Esophagus squamous epithelium (tissue), 4 donors: ENCODE data around the gene EIF4G1.

Experiments
- POLR2A ChIP-seq, 4 donors: fragments of 450-650 bp; IDR thresholded peaks; one replicate each; pipeline ENCODE4 v1.6.1; 2017; ENCODE audit warnings: antibody characterized with exemption in 4 of 4, mild to moderate bottlenecking in 4 of 4, moderate library complexity in 3 of 4
- TF ChIP-seq, protein P1 (sequence below), 6 experiments: fragments of 450-650 bp in 4 of 6; fragments of 200-600 bp in 2 of 6; sonication (generic) in 2 of 6; IDR thresholded peaks; one replicate each; pipeline ENCODE4 v1.5.1; 2016 to 2019; ENCODE audit warnings: antibody characterized with exemption in 6 of 6, mild to moderate bottlenecking in 4 of 6, moderate library complexity in 4 of 6

DNA sequence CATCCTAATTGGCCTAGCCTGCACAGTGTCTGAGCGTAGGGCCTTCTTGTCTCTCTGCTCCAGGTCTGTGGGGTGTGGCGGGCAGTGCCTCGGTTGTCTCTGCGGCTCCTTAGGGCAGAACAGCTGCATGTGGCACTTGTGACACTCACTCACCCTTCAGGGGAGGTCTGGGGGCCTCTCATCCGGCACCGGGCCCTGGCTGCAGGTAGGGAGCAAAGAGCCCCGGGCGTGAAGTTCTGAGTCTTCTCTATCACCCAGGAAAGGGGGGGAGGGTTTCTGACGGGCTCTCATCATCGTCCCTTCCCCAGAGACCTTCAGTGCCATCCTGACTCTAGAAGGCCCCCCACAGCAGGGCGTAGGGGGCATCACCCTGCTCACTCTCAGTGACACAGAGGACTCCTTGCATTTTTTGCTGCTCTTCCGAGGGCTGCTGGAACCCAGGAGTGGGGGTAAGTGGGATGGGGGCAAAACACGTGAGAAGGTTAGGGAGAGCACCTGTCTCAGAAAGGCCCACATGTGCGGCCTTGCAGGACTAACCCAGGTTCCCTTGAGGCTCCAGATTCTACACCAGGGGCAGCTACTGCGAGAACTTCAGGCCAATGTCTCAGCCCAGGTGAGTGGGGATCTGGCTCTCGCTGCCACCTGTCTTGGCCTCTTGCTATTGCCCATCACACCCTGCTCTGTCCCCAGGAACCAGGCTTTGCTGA, 68.1 kb downstream of the EIF4G1 start:
- TF ChIP-seq, protein P1, sequence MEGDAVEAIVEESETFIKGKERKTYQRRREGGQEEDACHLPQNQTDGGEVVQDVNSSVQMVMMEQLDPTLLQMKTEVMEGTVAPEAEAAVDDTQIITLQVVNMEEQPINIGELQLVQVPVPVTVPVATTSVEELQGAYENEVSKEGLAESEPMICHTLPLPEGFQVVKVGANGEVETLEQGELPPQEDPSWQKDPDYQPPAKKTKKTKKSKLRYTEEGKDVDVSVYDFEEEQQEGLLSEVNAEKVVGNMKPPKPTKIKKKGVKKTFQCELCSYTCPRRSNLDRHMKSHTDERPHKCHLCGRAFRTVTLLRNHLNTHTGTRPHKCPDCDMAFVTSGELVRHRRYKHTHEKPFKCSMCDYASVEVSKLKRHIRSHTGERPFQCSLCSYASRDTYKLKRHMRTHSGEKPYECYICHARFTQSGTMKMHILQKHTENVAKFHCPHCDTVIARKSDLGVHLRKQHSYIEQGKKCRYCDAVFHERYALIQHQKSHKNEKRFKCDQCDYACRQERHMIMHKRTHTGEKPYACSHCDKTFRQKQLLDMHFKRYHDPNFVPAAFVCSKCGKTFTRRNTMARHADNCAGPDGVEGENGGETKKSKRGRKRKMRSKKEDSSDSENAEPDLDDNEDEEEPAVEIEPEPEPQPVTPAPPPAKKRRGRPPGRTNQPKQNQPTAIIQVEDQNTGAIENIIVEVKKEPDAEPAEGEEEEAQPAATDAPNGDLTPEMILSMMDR (IDR thresholded peaks at IDR 0.05): no peak
- TF ChIP-seq POLR2A (IDR thresholded peaks at IDR 0.05): no peak
